ENCODE results near the gene EML1. TPM values are rescaled to one million over a fixed set of nuclear protein-coding genes. Genes with fewer than 3 reads are reported as not detected.

The EML1 gene
- total RNA-seq, 1 experiment from 2014 or later = 2.5 TPM

DNA sequence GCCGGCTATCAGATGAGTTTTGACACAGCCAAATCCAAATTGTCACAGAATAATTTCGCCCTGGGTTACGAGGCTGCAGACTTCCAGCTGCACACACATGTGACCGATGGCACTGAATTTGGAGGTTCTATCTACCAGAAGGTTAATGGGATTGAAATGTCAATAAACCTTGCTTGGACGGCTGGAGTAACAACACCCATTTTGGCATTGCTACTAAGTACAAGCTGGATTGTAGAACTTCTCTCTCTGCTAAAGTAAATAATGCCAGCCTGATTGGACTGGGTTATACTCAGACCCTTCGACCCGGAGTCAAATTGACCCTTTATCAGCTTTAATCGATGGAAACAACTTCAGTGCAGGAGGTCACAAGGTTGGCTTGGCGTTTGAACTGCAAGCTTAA lies 171.8 kb downstream of the EML1 start:
- no TSS peak for BruUV-seq (replicated peaks)
- H3K27ac Mint-ChIP-seq (ENCODE audit: unreplicated experiment) = no peak overlapping the region
- no peak overlapping the region for H3K4me3 Mint-ChIP-seq (ENCODE audit: low read depth, unreplicated experiment)
- peaks cover under 1% of the 10 kb centered on the region for H3K36me3 Mint-ChIP-seq (ENCODE audit: insufficient read depth, unreplicated experiment)
- TF ChIP-seq, protein P1, sequence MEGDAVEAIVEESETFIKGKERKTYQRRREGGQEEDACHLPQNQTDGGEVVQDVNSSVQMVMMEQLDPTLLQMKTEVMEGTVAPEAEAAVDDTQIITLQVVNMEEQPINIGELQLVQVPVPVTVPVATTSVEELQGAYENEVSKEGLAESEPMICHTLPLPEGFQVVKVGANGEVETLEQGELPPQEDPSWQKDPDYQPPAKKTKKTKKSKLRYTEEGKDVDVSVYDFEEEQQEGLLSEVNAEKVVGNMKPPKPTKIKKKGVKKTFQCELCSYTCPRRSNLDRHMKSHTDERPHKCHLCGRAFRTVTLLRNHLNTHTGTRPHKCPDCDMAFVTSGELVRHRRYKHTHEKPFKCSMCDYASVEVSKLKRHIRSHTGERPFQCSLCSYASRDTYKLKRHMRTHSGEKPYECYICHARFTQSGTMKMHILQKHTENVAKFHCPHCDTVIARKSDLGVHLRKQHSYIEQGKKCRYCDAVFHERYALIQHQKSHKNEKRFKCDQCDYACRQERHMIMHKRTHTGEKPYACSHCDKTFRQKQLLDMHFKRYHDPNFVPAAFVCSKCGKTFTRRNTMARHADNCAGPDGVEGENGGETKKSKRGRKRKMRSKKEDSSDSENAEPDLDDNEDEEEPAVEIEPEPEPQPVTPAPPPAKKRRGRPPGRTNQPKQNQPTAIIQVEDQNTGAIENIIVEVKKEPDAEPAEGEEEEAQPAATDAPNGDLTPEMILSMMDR (IDR thresholded peaks at IDR 0.05; ENCODE audit: unreplicated experiment) = no peak
- peaks cover 46% of the 10 kb centered on the region for H3K27me3 Mint-ChIP-seq (ENCODE audit: unreplicated experiment)
- H3K9me3 Mint-ChIP-seq (ENCODE audit: low read depth, unreplicated experiment) = no peaks in the 10 kb centered on the region
- no peak for DNase-seq
- peaks cover 12% of the 10 kb centered on the region for H3K4me1 Mint-ChIP-seq (ENCODE audit: low read depth, unreplicated experiment)
- intact Hi-C loops (cut with micrococcal nuclease; ENCODE audit: unreplicated experiment) = no loop called here
- CTCF ChIA-PET = no interaction called here

DNA sequence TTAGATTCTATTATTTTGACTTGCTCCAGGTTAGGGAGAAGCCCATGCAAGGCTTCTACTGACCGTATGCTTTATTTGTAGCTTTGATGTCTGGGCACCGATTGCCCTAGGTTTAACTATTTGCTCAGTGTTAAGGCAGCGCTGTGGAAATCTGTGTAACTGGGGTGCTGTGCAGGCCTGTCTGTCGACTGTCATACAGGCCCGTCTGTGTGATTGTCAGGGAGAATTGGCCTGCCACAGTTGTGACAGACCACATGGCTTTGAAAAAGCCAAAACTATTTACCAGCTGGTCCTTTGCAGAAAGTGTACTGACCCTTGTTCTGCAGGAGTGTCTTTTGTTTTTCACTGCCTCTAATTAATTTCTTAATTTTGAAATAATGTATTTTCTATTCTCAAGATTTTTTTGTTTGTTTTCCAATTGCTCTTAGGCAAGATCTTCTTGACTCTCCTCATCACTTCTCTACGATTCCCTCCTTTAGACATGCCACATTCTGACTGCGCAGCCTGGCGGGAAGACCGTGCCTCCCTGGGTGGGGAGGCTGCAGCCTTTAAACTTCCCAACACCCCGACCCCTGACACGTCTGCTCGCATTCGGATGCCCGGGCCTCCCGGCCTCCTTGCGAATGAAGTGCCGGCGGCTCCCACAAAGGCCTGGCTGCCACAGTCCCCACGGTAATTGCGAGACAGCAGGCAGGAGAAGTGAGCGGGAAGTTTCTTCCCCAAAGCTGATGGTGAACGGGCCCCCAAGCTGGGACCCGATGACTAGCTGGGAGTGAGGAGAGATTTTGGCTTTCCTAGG lies 173.0 kb downstream of the EML1 start:
- TF ChIP-seq, protein P1 (IDR thresholded peaks at IDR 0.05; ENCODE audit: unreplicated experiment) = no peak
- no peak for DNase-seq
- Mint-ChIP-seq H3K9me3 (ENCODE audit: low read depth, unreplicated experiment) (no peaks in the 10 kb centered on the region), H3K4me1 (ENCODE audit: low read depth, unreplicated experiment) (peaks cover 15% of the 10 kb centered on the region), H3K27ac (ENCODE audit: unreplicated experiment) (no peak overlapping the region), H3K36me3 (ENCODE audit: insufficient read depth, unreplicated experiment) (peaks cover 12% of the 10 kb centered on the region), H3K4me3 (ENCODE audit: low read depth, unreplicated experiment) (no peak overlapping the region), H3K27me3 (ENCODE audit: unreplicated experiment) (peaks cover 39% of the 10 kb centered on the region)
- intact Hi-C loops (cut with micrococcal nuclease; ENCODE audit: unreplicated experiment) = no loop called here
- no TSS peak for BruUV-seq (replicated peaks)
- CTCF ChIA-PET = interaction anchor here (0.8 kb wide), 1 partner anchor 152 kb away, joined by 3 read pairs; no protein-coding TSS in a partner anchor

DNA sequence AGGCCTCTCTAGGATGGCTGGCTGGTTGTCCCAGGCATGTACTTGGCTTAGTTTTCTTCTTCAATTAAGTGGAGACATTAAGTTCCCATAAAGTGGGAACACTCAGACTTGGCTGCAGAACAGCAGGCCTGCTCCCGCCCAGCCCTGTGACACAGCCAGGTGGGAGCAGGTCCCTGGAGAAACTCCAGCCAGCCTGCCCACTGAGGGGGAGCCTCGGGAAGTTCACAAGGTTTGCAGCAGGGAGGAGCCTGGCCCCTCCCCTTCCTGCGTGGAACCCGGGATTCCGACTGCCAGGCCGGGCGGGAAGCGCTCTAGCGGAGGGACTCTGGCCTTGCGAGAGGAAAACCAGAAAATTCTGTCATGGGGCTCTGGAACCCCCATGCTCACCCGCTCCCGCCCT lies 173.7 kb downstream of the EML1 start:
- DNase-seq = no peak
- Mint-ChIP-seq H3K9me3 (ENCODE audit: low read depth, unreplicated experiment) (no peaks in the 10 kb centered on the region), H3K27ac (ENCODE audit: unreplicated experiment) (no peak overlapping the region), H3K36me3 (ENCODE audit: insufficient read depth, unreplicated experiment) (peaks cover 17% of the 10 kb centered on the region), H3K27me3 (ENCODE audit: unreplicated experiment) (peaks cover 35% of the 10 kb centered on the region), H3K4me1 (ENCODE audit: low read depth, unreplicated experiment) (peaks cover 15% of the 10 kb centered on the region), H3K4me3 (ENCODE audit: low read depth, unreplicated experiment) (no peak overlapping the region)
- BruUV-seq (replicated peaks) = no TSS peak
- TF ChIP-seq, protein P1 (IDR thresholded peaks at IDR 0.05; ENCODE audit: unreplicated experiment) = no peak
- CTCF ChIA-PET = no interaction called here
- intact Hi-C loops (cut with micrococcal nuclease; ENCODE audit: unreplicated experiment) = no loop called here

DNA sequence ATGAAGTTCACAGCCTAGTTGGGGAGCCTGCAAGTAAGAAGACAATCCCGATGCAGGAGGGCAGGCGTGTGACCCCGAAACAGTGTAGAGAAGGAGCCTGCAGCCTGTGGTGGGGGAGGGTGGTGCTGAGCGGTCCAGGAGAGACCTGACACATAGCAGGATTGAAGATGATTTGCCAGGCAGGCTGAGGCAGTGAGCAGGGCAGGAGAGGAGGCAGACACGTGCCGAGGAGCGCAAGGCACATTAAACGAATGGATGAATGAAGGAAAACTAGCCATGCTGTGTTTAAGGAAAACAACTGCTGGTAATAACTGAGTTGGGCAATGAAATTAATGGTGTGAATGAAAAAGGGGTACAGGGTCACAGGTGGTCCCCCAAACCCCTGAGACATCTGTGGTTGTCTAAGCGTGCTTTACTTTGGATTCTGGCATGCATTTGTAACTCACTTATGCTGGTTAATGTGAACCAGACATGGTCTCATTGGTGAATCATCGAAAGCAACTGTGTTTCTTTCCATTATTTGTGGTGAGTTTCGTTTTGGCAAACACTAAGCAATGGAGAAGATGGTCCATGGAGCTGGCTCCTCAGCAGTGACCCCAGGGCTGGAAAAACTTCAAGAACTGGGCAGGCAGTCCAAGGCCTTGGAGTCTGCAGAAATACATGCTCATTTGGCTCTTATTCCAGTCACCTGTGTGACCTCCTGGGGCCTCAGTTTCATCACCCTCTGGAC lies 175.1 kb downstream of the EML1 start:
- no peak for DNase-seq
- CTCF ChIA-PET = no interaction called here

More for the DNA sequence above, 175.1 kb downstream of the EML1 start:
- H3K9me3 Mint-ChIP-seq (ENCODE audit: low read depth, unreplicated experiment) = no peaks in the 10 kb centered on the region
- H3K4me1 Mint-ChIP-seq (ENCODE audit: low read depth, unreplicated experiment) = peaks cover 22% of the 10 kb centered on the region
- no peak overlapping the region for H3K4me3 Mint-ChIP-seq (ENCODE audit: low read depth, unreplicated experiment)
- H3K27me3 Mint-ChIP-seq (ENCODE audit: unreplicated experiment) = peaks cover 29% of the 10 kb centered on the region
- H3K36me3 Mint-ChIP-seq (ENCODE audit: insufficient read depth, unreplicated experiment) = peaks cover 27% of the 10 kb centered on the region
- TF ChIP-seq, protein P1 (IDR thresholded peaks at IDR 0.05; ENCODE audit: unreplicated experiment) = no peak
- no peak overlapping the region for H3K27ac Mint-ChIP-seq (ENCODE audit: unreplicated experiment)
- BruUV-seq (replicated peaks) = no TSS peak
- intact Hi-C loops (cut with micrococcal nuclease; ENCODE audit: unreplicated experiment) = no loop called here

Measured in Calu3 (cell line).